ENCODE measurements around the gene GPS1. TPM values are rescaled to one million over a fixed set of nuclear protein-coding genes. Genes with fewer than 3 reads are reported as not detected.

The GPS1 gene
- total RNA-seq, 2 experiments from 2014 or later = 82.7 to 88.6 TPM

- ATAC-seq (no peak), DNase-seq (no peak)
- ChIA-PET POLR2A (interaction anchor here (0.7 to 1.0 kb wide), 3 partner anchors 27 to 39 kb away, joined by 3 to 4 read pairs (median 3); no protein-coding TSS in a partner anchor), CTCF (no interaction called here)
- no peaks in the 10 kb centered on the region for H3K27me3 Mint-ChIP-seq
- no peak overlapping the region for H3K4me3 Mint-ChIP-seq
- H3K36me3 Mint-ChIP-seq (ENCODE audit: low read depth) = peaks cover 30% of the 10 kb centered on the region
- intact Hi-C loops (cut with micrococcal nuclease) = no loop called here
- TF ChIP-seq CTCF (IDR thresholded peaks at IDR 0.05) = no peak
- peaks cover 4% of the 10 kb centered on the region for H3K4me1 Mint-ChIP-seq (ENCODE audit: low read depth)
- no peak overlapping the region for H3K27ac Mint-ChIP-seq
- H3K9me3 Mint-ChIP-seq = no peaks in the 10 kb centered on the region
Observed at GRCh38 chr17:82092094-82092586, 40.4 kb downstream of the GPS1 start.

GRCh38 chr17:82092628-82092994 is 40.9 kb downstream of the GPS1 start:
- ATAC-seq = no peak
- Mint-ChIP-seq H3K4me1 (ENCODE audit: low read depth) (peaks cover 4% of the 10 kb centered on the region), H3K27ac (no peak overlapping the region), H3K36me3 (ENCODE audit: low read depth) (peaks cover 28% of the 10 kb centered on the region), H3K27me3 (no peaks in the 10 kb centered on the region), H3K9me3 (no peaks in the 10 kb centered on the region), H3K4me3 (no peak overlapping the region)
- ChIA-PET POLR2A (interaction anchor here (0.7 kb wide), 2 partner anchors 27 to 36 kb away, joined by 3 read pairs; no protein-coding TSS in a partner anchor), CTCF (no interaction called here)
- TF ChIP-seq CTCF (IDR thresholded peaks at IDR 0.05) = no peak
- intact Hi-C loops (cut with micrococcal nuclease) = no loop called here
- DNase-seq = no peak

- peaks cover 26% of the 10 kb centered on the region for H3K36me3 Mint-ChIP-seq (ENCODE audit: low read depth)
- intact Hi-C loops (cut with micrococcal nuclease) = no loop called here
- peaks cover 4% of the 10 kb centered on the region for H3K4me1 Mint-ChIP-seq (ENCODE audit: low read depth)
- H3K27me3 Mint-ChIP-seq = no peaks in the 10 kb centered on the region
- H3K4me3 Mint-ChIP-seq = no peak overlapping the region
- DNase-seq (no peak), ATAC-seq (no peak)
- H3K27ac Mint-ChIP-seq = no peak overlapping the region
- CTCF ChIA-PET = no interaction called here
- POLR2A ChIA-PET = interaction anchor here (0.7 kb wide), 1 partner anchor 28 kb away, joined by 3 read pairs; no protein-coding TSS in a partner anchor
- TF ChIP-seq CTCF (IDR thresholded peaks at IDR 0.05) = no peak
- H3K9me3 Mint-ChIP-seq = no peaks in the 10 kb centered on the region
Observed at GRCh38 chr17:82092995-82093751, 41.5 kb downstream of the GPS1 start.

GRCh38 chr17:82094931-82095776 is 43.5 kb downstream of the GPS1 start:
- peaks cover 9% of the 10 kb centered on the region for H3K4me1 Mint-ChIP-seq (ENCODE audit: low read depth)
- no peak overlapping the region for H3K27ac Mint-ChIP-seq
- no peak for TF ChIP-seq CTCF (IDR thresholded peaks at IDR 0.05)
- H3K27me3 Mint-ChIP-seq = no peaks in the 10 kb centered on the region
- H3K9me3 Mint-ChIP-seq = no peaks in the 10 kb centered on the region
- intact Hi-C loops (cut with micrococcal nuclease) = no loop called here
- CTCF ChIA-PET = interaction anchor here (0.9 to 1.2 kb wide), 3 partner anchors 11 to 136 kb away, joined by 3 read pairs; no protein-coding TSS in a partner anchor
- peaks cover 31% of the 10 kb centered on the region for H3K36me3 Mint-ChIP-seq (ENCODE audit: low read depth)
- peak overlapping the region; percentile 75 for H3K4me3 Mint-ChIP-seq
- ATAC-seq = no peak
- POLR2A ChIA-PET = interaction anchor here (0.6 to 4.3 kb wide), 9 partner anchors 11 to 178 kb away, joined by 3 to 16 read pairs (median 3); partner anchors contain the start of gene DUS1L
- no peak for DNase-seq
